H1 (cell line): Measurements from ENCODE around the gene ASPA. TPM values are rescaled to one million over a fixed set of nuclear protein-coding genes. Genes with fewer than 3 reads are reported as not detected.

Experiments
- ATF3 ChIP-seq: IDR thresholded peaks from 2 replicates; pipeline ENCODE4 v1.6.1; 2011; ENCODE audit warnings: low read depth, mild to moderate bottlenecking, low read length; ENCODE audit not compliant: insufficient read depth
- CEBPB ChIP-seq: IDR thresholded peaks from 2 replicates; pipeline ENCODE4 v1.6.1; 2012; ENCODE audit warnings: low read depth, low read length
- CHD1 ChIP-seq: IDR thresholded peaks from 2 replicates; pipeline ENCODE4 v1.6.1; 2012; ENCODE audit warnings: low read depth, low read length, improper control_type of control experiment
- CREB1 ChIP-seq: IDR thresholded peaks from 2 replicates; pipeline ENCODE4 v1.6.1; 2012; ENCODE audit warnings: inconsistent platforms
- CTBP2 ChIP-seq: IDR thresholded peaks from 2 replicates; pipeline ENCODE4 v1.7.0; 2011; ENCODE audit warnings: borderline replicate concordance, mild to moderate bottlenecking, moderate library complexity, mixed read lengths, low read length; ENCODE audit not compliant: insufficient read depth, insufficient read length
- polyA plus RNA-seq, 7 experiments: library from polyadenylated mRNA; depleted of rRNA in 3 of 7; stranded (reverse) in 5 of 7; unstranded in 2 of 7; fragments of >200 nt in 5 of 7; fragments of 200-250 nt in 2 of 7; gene quantifications; 1 replicate in 5 of 7; 2 replicates in 1 of 7; 4 replicates in 1 of 7; pipeline versions ENCODE4 v1.2.1 to v1.2.3, GENCODE V29; 2011 to 2013; ENCODE audit warnings: missing spikeins in 2 of 7, mixed read lengths in 2 of 7
- total RNA-seq: library from RNA; stranded (reverse); fragmentation: NEBNext Ultra II Directional; extraction: Animal tissue kit (Norgen Biotek cat#: 25700); gene quantifications from 2 replicates; pipeline ENCODE4 v1.2.1, GENCODE V29; 2021

The ASPA gene
- total and polyA plus RNA-seq, 2 of the 8 experiments (the other 6 are each of a cell fraction or from before 2014, with no cell fraction given): 0.03 TPM; not detected in 1

GRCh38 chr17:3527468-3527867, 51.7 kb downstream of the ASPA start (continued):
- no peak for TF ChIP-seq ATF3
- no peak for TF ChIP-seq CREB1
- TF ChIP-seq CEBPB: no peak
- no peak for TF ChIP-seq CTBP2
- no peak for TF ChIP-seq CHD1
